Dendritic cell treated with granulocyte-macrophage colony-stimulating factor and Interleukin-4, amounts not matched to agents 40 ng/mL and 50 ng/mL, for 4 days (primary cell): ENCODE results near the gene MICU1.
"Not testable (repeated sequence)": the region's sequence is repeated elsewhere in the genome, so short reads cannot be mapped to it uniquely, and the experiment has no call there.

Experiments used
- H3K27ac Mint-ChIP-seq: one replicate; pipeline ENCODE4 v1.8.0; 2022; ENCODE audit warnings: mild to moderate bottlenecking, mixed read lengths
- H3K27me3 Mint-ChIP-seq: one replicate; pipeline ENCODE4 v1.8.0; 2022; ENCODE audit warnings: mild to moderate bottlenecking, mixed read lengths
- H3K36me3 Mint-ChIP-seq: one replicate; pipeline ENCODE4 v1.8.0; 2022; ENCODE audit warnings: low read depth, mixed read lengths
- H3K4me1 Mint-ChIP-seq: one replicate; pipeline ENCODE4 v1.8.0; 2022; ENCODE audit warnings: low read depth, mixed read lengths
- H3K4me3 Mint-ChIP-seq: one replicate; pipeline ENCODE4 v1.8.0; 2022; ENCODE audit warnings: mild to moderate bottlenecking, moderate library complexity, mixed read lengths
- H3K9me3 Mint-ChIP-seq: one replicate; pipeline ENCODE4 v1.8.0; 2022; ENCODE audit warnings: mixed read lengths
- intact Hi-C: fragments of 100-400 bp; cut with micrococcal nuclease; formaldehyde crosslinking; loops from one replicate; pipeline ENCODE4 v1.15.0; 2022

MICU1 gene

DNA sequence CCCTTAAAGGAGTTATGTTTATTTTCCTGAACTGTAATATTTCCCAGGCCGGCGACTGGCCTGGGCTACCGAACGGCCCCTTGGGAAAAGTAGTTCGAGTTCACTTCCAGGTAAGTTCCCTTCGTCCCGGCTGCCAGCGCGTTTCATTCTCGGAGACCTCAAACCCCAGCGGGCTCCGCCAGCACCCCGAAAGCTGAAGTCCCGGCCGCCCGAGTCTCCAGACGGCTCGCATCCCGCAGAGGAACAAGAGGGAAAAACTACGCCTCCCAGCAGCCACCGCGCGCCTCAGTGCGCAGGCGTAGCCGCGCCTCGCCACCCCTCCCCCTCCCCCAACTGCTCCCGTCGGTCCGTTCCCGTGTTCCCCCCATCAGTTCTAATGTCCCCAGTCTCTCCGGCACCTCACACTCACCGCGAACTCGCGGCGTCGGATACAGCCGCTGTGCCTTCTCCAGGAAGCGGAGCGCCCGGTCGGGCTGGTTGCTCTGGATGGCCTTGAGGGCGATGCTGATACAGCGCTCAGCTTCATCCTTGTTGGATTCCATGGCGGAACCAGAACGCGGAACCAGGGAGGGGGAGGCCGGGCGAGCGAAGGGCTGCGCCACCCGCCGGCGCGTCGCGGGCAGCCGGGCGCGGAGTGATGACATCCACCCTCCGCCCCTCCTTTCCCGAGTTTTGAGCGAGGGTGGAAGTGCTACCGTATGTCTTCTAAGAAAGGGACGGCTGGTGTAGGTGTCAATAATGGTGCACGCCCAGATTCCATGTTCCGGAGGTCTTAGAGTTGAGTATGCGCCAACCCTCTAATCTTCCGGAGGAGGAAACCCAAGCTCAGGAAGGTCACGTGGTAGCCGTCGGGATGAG, 271.3 kb downstream of the MICU1 start, which contains the start of gene DNAJB12:
Gene DNAJB12 (minus strand): TSS at position 564 of the 858 bp plus-strand sequence. CDS start 22 bp downstream, at position 542.
- Mint-ChIP-seq H3K4me1 (peaks cover 49% of the 10 kb centered on the region), H3K4me3 (peak within 1 kb of the TSS; percentile 99), H3K27ac (peak within 1 kb of the TSS; percentile 98), H3K36me3 (peaks cover 53% of the 10 kb centered on the region), H3K27me3 (no peaks in the 10 kb centered on the region), H3K9me3 (no peaks in the 10 kb centered on the region)
- intact Hi-C loops, result no loop called here

DNA sequence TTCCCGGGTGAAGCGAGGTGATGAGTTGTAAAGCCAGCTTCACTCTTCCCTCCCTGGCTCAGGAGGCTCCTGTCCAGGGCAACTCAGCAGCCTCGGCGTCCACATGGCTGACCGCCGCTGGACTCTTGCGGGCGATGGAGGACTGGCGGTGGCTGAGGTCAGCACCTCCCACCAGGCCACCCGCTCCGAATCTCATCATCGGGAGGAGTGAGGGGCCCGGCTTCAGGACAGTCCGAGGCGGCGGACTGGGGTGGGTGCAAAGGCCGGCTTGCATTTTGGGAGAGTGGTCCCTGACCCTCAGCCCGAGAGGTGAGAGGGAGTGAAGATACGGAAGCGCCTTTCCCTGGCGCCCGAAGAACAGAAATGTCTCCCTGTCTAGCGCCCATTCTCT, 271.9 kb downstream of the MICU1 start:
- Mint-ChIP-seq H3K9me3 (no peaks in the 10 kb centered on the region), H3K27ac (peak overlapping the region; percentile 98), H3K27me3 (no peaks in the 10 kb centered on the region), H3K36me3 (peaks cover 60% of the 10 kb centered on the region), H3K4me3 (peak overlapping the region; percentile 99), H3K4me1 (peaks cover 55% of the 10 kb centered on the region)
- intact Hi-C loops, result no loop called here

DNA sequence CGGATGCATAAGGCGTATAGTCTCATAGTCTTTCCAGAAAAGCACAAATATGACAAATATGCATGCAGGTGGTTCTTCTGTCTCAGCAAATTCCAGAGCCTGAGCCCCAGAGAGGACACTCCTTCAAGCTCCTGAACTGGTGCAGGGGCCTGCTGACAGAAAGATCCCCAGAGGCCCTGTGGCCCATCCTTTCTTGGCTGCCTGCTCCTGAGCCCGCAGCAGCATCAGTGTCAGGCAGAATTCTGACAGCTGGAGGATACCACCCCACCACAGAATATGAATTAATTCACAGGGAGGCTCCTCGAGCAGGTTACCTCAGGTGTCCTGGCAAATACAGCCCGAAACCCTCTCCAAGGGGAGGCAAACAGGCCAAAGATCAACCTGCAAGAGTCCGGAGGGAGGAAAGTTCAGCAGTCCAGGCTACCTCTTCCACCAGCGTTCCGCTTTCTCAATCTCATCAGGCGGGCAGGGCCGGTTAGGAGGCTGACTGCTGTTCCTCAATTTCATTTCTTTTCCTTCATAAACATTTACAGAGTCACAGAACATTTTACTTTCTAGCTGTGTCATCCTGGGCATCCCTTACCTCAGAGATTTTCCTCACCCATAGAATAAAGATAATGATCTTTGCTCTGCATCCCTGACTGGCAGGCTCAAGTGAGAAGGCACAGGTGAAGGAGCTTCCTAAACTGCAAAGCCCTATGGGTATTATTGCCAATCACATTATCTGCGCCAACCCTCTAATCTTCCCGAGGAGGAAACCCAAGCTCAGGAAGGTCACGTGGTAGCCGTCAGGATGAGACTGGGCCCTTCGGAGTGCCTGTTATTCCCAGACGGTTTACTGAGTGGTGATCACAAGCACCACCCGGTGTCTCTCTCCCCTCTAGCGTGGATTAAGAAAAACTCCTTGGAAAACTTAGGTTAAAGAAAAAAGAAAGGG, 272.6 kb downstream of the MICU1 start:
- Mint-ChIP-seq H3K4me1 (peaks cover 60% of the 10 kb centered on the region), H3K36me3 (peaks cover 66% of the 10 kb centered on the region), H3K27ac (peak overlapping the region; percentile 98), H3K4me3 (peak overlapping the region; percentile 99), H3K9me3 (no peaks in the 10 kb centered on the region), H3K27me3 (no peaks in the 10 kb centered on the region)
- intact Hi-C loops, result no loop called here

DNA sequence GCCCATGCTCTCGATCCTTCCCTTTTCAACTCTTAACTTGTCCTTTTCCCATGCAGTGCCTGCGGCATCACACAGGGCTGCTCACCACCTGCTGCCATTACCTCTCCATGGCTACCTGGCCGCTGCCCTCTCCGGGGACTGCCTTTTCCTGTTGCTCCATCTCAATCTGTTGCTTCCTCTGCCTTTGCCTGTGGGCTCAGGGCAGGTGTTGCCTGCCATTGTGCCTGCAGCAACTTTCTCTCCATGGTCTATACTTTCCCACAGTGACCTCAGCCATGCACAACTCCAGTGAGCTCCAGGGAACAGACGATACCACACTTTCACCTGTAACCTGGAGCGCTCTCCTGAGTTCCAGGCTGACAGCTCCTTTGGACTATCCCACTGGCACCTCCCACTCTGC, 274.4 kb downstream of the MICU1 start:
- Mint-ChIP-seq H3K4me1 (peaks cover 60% of the 10 kb centered on the region), H3K9me3 (no peaks in the 10 kb centered on the region), H3K27ac (no peak overlapping the region), H3K36me3 (peaks cover 76% of the 10 kb centered on the region), H3K4me3 (no peak overlapping the region), H3K27me3 (no peaks in the 10 kb centered on the region)
- intact Hi-C loops, result no loop called here

DNA sequence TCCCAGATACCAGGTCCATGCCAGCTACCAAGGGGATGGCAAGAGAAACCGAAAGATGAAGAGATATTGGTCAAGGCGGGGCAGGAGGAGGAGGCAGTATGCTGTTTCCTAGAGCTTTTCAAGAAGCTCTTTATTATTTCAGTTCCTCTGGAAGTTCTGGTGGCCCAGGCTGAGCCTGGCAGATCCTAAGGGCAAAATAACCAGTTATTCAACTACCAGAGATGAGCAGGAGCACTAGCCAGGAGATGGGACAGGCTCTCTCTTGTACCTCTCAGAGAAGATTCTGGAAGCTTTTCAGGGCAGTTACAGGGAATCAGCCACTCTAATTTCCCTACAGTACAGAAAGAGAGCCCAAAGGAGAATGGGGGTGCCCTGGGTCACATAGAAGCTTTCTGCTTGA, 276.4 kb downstream of the MICU1 start:
- peaks cover 62% of the 10 kb centered on the region for H3K4me1 Mint-ChIP-seq
- no peaks in the 10 kb centered on the region for H3K27me3 Mint-ChIP-seq
- peaks cover 79% of the 10 kb centered on the region for H3K36me3 Mint-ChIP-seq
- peak overlapping the region; percentile 44 for H3K27ac Mint-ChIP-seq
- no peak overlapping the region for H3K4me3 Mint-ChIP-seq
- no peaks in the 10 kb centered on the region for H3K9me3 Mint-ChIP-seq
- intact Hi-C loops, result no loop called here

DNA sequence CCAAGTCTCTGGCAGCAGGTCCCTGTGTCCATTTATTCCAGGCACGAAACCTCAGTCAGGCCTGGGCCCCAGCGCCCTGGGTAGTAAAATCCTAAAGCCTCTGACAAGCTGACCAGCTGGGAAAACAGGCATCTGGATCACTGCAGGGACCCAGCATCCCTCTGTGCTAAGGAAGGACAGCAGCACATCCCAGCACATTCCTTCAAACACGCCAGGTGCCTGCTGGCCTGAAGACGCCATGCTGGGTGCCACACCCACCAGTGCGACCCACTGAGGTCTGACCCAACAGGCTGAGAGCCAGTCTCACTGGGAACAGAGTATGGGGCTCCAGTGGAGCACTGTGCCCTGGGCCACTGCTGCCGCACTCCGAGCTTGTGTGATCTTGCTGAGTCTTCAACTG, 277.6 kb downstream of the MICU1 start:
- Mint-ChIP-seq H3K4me3 (no peak overlapping the region), H3K27me3 (no peaks in the 10 kb centered on the region), H3K27ac (no peak overlapping the region), H3K9me3 (no peaks in the 10 kb centered on the region), H3K4me1 (peaks cover 68% of the 10 kb centered on the region), H3K36me3 (peaks cover 79% of the 10 kb centered on the region)
- intact Hi-C loops, result no loop called here

DNA sequence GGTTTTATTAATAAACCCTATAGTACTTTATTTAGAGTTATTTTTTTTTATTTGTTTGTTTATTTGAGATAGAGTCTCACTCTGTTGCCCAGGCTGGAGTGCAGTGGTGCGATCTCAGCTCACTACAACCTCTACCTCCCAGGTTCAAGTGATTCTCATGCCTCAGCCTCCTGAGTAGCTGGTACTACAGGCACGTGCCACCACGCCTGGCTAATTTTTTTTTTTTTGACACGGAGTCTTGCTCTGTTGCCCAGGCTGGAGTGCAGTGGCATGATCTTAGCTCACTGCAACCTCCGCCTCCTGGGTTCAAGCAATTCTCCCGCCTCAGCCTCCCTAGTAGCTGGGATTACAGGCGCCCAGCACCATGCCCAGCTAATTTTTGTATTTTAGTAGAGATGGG, 279.8 kb downstream of the MICU1 start:
- H3K27me3 Mint-ChIP-seq, H3K9me3 Mint-ChIP-seq, H3K27ac Mint-ChIP-seq, intact Hi-C loops, H3K4me3 Mint-ChIP-seq: not testable (repeated sequence)
- peaks cover 79% of the 10 kb centered on the region for H3K36me3 Mint-ChIP-seq
- H3K4me1 Mint-ChIP-seq, result peaks cover 67% of the 10 kb centered on the region

DNA sequence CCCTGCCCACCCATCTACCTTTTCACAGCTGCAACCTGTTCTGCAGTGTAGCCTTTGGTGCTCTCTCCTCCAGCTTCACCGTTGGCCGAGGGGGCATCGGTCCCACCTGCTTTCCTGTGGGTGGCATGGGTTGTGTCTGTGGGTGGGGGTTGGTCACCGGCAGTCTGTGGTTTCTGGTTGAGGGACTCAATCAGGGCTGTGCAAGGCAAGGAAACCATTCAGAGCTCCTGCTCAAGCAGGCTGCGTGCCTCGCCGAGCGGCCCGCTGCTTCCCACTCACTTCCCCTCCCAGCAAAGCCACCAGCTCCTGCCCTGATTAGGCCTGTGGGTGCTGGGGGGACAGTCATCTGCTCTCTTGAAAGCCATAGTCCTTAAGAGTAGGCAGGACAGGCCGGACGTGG, 280.9 kb downstream of the MICU1 start:
- no peaks in the 10 kb centered on the region for H3K9me3 Mint-ChIP-seq
- peaks cover 62% of the 10 kb centered on the region for H3K4me1 Mint-ChIP-seq
- intact Hi-C loops, result no loop called here
- no peak overlapping the region for H3K4me3 Mint-ChIP-seq
- H3K27ac Mint-ChIP-seq, result peak overlapping the region; percentile 52
- H3K27me3 Mint-ChIP-seq, result no peaks in the 10 kb centered on the region
- H3K36me3 Mint-ChIP-seq, result peaks cover 79% of the 10 kb centered on the region

DNA sequence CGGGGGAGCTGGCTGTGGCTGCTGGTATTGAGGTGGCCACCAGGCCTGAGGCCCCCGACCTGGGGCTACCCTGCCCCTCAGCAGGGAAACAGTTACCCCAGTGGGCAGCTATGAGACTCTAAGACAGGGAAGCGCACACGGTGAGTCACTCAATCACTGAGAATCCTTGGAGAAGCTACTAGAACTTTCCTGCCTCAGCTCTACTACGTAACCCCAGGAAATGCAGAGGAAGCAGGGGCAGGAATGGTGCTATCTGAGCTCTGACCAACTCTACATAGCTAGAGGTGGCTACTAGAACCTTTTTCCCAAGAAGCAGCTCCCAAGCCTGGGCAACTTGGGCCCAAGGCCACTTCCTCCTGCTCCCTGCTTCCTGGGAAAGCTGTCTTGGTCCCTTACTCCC, 283.0 kb downstream of the MICU1 start:
- Mint-ChIP-seq H3K4me3 (no peak overlapping the region), H3K9me3 (no peaks in the 10 kb centered on the region), H3K27me3 (no peaks in the 10 kb centered on the region), H3K36me3 (peaks cover 81% of the 10 kb centered on the region), H3K27ac (peak overlapping the region; percentile 9), H3K4me1 (peaks cover 48% of the 10 kb centered on the region)
- intact Hi-C loops, result no loop called here

DNA sequence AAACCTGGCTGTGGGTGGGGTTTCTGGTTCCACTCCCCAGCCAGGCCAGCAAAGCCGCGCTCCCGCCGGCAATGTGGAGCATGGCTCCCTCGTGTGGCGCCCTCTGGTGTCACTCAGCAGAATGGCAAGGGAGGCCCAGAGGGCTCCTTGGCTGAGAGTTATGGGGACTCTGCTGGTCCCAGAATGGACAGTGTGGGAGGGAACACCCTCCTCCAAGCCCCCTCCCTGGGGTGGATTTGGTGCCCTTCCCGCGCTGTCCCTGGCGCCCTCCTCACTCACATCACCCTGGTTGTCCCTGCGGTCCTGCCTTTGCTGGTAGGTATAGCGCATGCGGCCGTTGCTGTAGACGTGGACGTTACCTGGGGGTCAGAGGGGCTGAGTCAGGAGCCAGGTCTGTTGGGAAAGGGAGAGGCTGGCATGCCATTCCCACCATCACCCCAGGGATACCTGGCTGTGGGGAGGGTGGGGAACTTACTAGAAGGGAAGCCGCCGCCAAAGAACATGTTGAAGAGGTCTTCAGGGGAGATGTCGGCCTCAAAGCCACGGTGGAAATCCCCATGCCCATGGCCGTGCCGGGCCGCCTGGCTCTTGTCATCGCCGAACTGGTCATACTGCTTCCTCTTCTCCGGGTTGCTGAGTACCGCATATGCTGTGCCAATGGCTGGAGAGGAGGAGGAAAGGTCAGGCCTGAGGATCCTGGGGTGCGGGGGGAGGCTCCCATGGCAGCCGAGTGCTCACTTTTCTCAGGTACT, 285.2 kb downstream of the MICU1 start:
- Mint-ChIP-seq H3K4me1 (peaks cover 66% of the 10 kb centered on the region), H3K36me3 (peaks cover 96% of the 10 kb centered on the region), H3K9me3 (no peaks in the 10 kb centered on the region), H3K27ac (peak overlapping the region; percentile 68), H3K4me3 (no peak overlapping the region), H3K27me3 (no peaks in the 10 kb centered on the region)
- intact Hi-C loops, result no loop called here

DNA sequence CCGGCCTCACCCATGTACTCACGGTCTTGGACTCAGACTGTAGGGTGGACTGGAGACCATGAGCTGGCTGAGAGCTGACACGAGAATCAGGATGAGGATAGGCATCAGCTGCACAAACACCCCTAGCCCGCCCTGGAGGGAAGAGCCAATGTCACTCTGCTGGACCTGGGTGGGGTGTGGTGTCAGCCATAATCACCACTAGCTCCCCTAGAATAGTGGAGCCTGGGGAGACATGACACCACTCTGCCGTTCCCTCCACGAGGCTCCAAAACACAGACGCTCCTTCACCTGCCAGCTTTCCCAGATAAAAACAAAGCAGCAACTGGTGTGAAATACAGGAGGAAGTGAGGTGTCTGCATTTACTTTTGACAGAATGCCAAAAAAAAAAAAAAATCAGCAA, 287.7 kb downstream of the MICU1 start:
- Mint-ChIP-seq H3K4me1 (peaks cover 69% of the 10 kb centered on the region), H3K36me3 (peaks cover 100% of the 10 kb centered on the region), H3K9me3 (no peaks in the 10 kb centered on the region), H3K4me3 (no peak overlapping the region), H3K27me3 (no peaks in the 10 kb centered on the region), H3K27ac (no peak overlapping the region)
- intact Hi-C loops, result loop anchor here (5.0 to 10.0 kb wide), 3 partner anchors 66 to 293 kb away; partner anchors contain the start of genes ANAPC16, ASCC1 and DDIT4

DNA sequence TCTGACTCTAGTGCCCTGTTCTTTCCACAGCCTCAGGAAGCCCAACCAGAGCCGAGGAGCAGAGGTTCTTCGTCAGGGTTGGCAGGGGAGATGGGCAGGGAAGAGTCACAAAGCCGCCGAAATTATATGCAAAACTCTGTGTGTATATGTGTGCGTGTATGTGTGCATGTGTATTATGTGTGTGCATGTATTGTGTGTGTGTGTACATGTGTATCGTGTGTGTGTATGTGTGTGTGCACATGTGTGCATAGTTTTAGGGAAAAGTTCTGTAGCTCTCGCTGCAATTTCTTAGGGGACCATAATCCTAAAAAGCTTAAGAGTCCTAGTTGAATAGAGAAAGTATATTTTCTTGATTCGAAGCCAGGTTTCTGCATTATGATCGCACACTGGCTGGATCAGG, 288.2 kb downstream of the MICU1 start:
- H3K36me3 Mint-ChIP-seq, result peaks cover 98% of the 10 kb centered on the region
- no peaks in the 10 kb centered on the region for H3K9me3 Mint-ChIP-seq
- intact Hi-C loops, result loop anchor here (2.0 to 10.0 kb wide), 4 partner anchors 65 to 293 kb away; partner anchors contain the start of genes ANAPC16, ASCC1 and DDIT4
- H3K27me3 Mint-ChIP-seq, result no peaks in the 10 kb centered on the region
- H3K4me3 Mint-ChIP-seq, result no peak overlapping the region
- H3K4me1 Mint-ChIP-seq, result peaks cover 70% of the 10 kb centered on the region
- no peak overlapping the region for H3K27ac Mint-ChIP-seq

DNA sequence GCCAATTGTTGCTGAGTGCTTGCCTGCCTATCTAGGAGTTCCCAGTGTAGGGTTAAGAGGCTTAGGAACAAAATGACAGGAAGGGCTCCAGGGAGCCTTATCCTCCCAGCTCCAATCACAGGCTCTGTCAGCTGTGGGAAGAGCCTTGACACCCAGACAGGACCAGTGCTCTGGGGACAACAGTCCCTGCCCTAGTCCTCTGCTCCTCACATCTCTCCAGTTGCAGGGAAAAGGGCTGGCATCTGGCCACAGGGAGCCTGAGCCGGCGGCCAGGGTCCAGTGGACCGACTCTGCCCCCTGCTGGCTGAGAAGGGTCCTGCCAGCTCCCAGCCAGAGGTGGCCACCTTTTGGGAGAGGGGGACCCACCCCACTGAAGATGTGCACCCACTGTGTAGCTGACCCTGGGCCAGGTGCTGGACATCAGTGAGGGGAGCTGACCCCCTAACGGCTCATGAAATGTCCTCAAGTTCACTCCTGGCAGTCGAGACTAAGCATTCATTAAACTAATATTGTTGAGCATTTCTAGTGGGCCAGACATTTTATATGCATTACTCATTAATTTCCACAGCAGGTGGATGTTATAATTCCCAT, 288.7 kb downstream of the MICU1 start:
- no peaks in the 10 kb centered on the region for H3K27me3 Mint-ChIP-seq
- no peaks in the 10 kb centered on the region for H3K9me3 Mint-ChIP-seq
- H3K4me1 Mint-ChIP-seq, result peaks cover 70% of the 10 kb centered on the region
- peaks cover 92% of the 10 kb centered on the region for H3K36me3 Mint-ChIP-seq
- intact Hi-C loops, result loop anchor here (2.0 to 10.0 kb wide), 4 partner anchors 65 to 292 kb away; partner anchors contain the start of genes ANAPC16, ASCC1 and DDIT4
- H3K4me3 Mint-ChIP-seq, result no peak overlapping the region
- no peak overlapping the region for H3K27ac Mint-ChIP-seq
